ENCODE data around the gene VPS37C.
A peak's percentile ranks its signal among the peaks of the same experiment; 100 is the strongest.

- TF ChIP-seq CTCF (IDR thresholded peaks at IDR 0.05; ENCODE audit: low read depth, low read length): peak; percentile 51
- no peak for TF ChIP-seq EZH2phosphoT487 (IDR thresholded peaks at IDR 0.05; ENCODE audit: low read depth)
Measured at GRCh38 chr11:61173456-61173855, 12.2 kb upstream of the VPS37C start.

All from OCI-LY3 (cell line).